Osteocyte (in vitro differentiated cells): Measurements from ENCODE around the gene GPATCH2. TPM values are rescaled to one million over a fixed set of nuclear protein-coding genes. Genes with fewer than 3 reads are reported as not detected.

ENCODE experiments used
- DNase-seq: peaks from one replicate; pipeline ENCODE4 v3.0.0; 2021; ENCODE audit warnings: mixed read lengths; ENCODE audit not compliant: unreplicated experiment; ENCODE audit errors: extremely low spot score
- H3K27ac Mint-ChIP-seq: one replicate; pipeline ENCODE4 v1.8.0; 2021; ENCODE audit warnings: mild to moderate bottlenecking, mixed read lengths; ENCODE audit not compliant: unreplicated experiment
- H3K27me3 Mint-ChIP-seq: one replicate; pipeline ENCODE4 v1.8.0; 2021; ENCODE audit warnings: mixed read lengths; ENCODE audit not compliant: unreplicated experiment
- H3K36me3 Mint-ChIP-seq: one replicate; pipeline ENCODE4 v1.8.0; 2021; ENCODE audit warnings: mixed read lengths; ENCODE audit not compliant: unreplicated experiment
- H3K4me1 Mint-ChIP-seq: one replicate; pipeline ENCODE4 v1.8.0; 2021; ENCODE audit warnings: mixed read lengths; ENCODE audit not compliant: unreplicated experiment
- H3K4me3 Mint-ChIP-seq: one replicate; pipeline ENCODE4 v1.8.0; 2021; ENCODE audit warnings: mild to moderate bottlenecking, moderate library complexity, mixed read lengths; ENCODE audit not compliant: unreplicated experiment
- H3K9me3 Mint-ChIP-seq: one replicate; pipeline ENCODE4 v1.8.0; 2021; ENCODE audit warnings: mixed read lengths; ENCODE audit not compliant: unreplicated experiment
- total RNA-seq: library from RNA; stranded (reverse); gene quantifications from 2 replicates; pipeline ENCODE4 v1.2.1, GENCODE V29; 2021
- TF ChIP-seq, protein P1 (sequence below): fragments of 200-600 bp; sonication (generic); IDR thresholded peaks from 2 replicates; pipeline ENCODE4 v1.5.0; 2021; ENCODE audit warnings: antibody characterized with exemption, mild to moderate bottlenecking, moderate library complexity

Gene GPATCH2
- total RNA-seq, 1 donor from 2014 or later, result 14.9 TPM

- H3K27ac Mint-ChIP-seq, result no peak overlapping the region
- H3K36me3 Mint-ChIP-seq, result peaks cover 24% of the 10 kb centered on the region
- DNase-seq, result no peak
- H3K4me1 Mint-ChIP-seq, result no peaks in the 10 kb centered on the region
- peaks cover 17% of the 10 kb centered on the region for H3K9me3 Mint-ChIP-seq
- H3K4me3 Mint-ChIP-seq, result no peak overlapping the region
- TF ChIP-seq, protein P1, sequence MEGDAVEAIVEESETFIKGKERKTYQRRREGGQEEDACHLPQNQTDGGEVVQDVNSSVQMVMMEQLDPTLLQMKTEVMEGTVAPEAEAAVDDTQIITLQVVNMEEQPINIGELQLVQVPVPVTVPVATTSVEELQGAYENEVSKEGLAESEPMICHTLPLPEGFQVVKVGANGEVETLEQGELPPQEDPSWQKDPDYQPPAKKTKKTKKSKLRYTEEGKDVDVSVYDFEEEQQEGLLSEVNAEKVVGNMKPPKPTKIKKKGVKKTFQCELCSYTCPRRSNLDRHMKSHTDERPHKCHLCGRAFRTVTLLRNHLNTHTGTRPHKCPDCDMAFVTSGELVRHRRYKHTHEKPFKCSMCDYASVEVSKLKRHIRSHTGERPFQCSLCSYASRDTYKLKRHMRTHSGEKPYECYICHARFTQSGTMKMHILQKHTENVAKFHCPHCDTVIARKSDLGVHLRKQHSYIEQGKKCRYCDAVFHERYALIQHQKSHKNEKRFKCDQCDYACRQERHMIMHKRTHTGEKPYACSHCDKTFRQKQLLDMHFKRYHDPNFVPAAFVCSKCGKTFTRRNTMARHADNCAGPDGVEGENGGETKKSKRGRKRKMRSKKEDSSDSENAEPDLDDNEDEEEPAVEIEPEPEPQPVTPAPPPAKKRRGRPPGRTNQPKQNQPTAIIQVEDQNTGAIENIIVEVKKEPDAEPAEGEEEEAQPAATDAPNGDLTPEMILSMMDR, result no peak
- no peaks in the 10 kb centered on the region for H3K27me3 Mint-ChIP-seq
Measured at GRCh38 chr1:217482356-217483102, 148.4 kb downstream of the GPATCH2 start.

GRCh38 chr1:217478450-217478849 is 152.4 kb downstream of the GPATCH2 start:
- Mint-ChIP-seq H3K36me3 (peaks cover 26% of the 10 kb centered on the region), H3K4me1 (no peaks in the 10 kb centered on the region)

DNA sequence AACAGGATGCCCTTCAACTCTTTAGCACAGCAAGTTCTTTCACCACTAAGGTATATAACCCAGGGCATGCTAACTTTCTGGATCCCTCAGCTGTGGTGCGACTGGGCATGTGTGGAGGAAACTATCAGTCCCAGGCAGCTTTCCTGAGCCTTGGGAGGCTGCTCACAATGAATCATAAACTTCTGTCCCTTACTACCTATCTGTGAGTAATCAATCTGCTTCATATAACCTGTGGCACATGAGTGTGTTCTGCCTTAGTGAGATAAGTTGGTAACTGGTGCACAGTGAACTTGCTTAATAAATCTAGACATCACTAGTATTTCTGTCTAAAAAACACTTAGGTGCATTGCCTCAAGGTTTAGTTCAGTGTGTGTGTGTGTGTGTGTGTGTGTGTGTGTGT is 158.0 kb downstream of the GPATCH2 start:
- no peaks in the 10 kb centered on the region for H3K27me3 Mint-ChIP-seq
- H3K9me3 Mint-ChIP-seq, result no peaks in the 10 kb centered on the region
- H3K4me1 Mint-ChIP-seq, result no peaks in the 10 kb centered on the region
- H3K36me3 Mint-ChIP-seq, result peaks cover 5% of the 10 kb centered on the region
- no peak for DNase-seq
- TF ChIP-seq, protein P1, result no peak
- H3K4me3 Mint-ChIP-seq, result no peak overlapping the region
- H3K27ac Mint-ChIP-seq, result no peak overlapping the region

More at GRCh38 chr1:217478450-217478849, 152.4 kb downstream of the GPATCH2 start:
- Mint-ChIP-seq H3K27me3 (no peaks in the 10 kb centered on the region), H3K9me3 (peaks cover 17% of the 10 kb centered on the region), H3K4me3 (no peak overlapping the region), H3K27ac (no peak overlapping the region)
- TF ChIP-seq, protein P1, result no peak
- no peak for DNase-seq

GRCh38 chr1:217471403-217471802 is 159.5 kb downstream of the GPATCH2 start:
- H3K27ac Mint-ChIP-seq, result no peak overlapping the region
- TF ChIP-seq, protein P1, result no peak
- no peaks in the 10 kb centered on the region for H3K4me1 Mint-ChIP-seq
- no peaks in the 10 kb centered on the region for H3K9me3 Mint-ChIP-seq
- H3K36me3 Mint-ChIP-seq, result peaks cover 5% of the 10 kb centered on the region
- no peak for DNase-seq
- no peaks in the 10 kb centered on the region for H3K27me3 Mint-ChIP-seq
- no peak overlapping the region for H3K4me3 Mint-ChIP-seq

DNA sequence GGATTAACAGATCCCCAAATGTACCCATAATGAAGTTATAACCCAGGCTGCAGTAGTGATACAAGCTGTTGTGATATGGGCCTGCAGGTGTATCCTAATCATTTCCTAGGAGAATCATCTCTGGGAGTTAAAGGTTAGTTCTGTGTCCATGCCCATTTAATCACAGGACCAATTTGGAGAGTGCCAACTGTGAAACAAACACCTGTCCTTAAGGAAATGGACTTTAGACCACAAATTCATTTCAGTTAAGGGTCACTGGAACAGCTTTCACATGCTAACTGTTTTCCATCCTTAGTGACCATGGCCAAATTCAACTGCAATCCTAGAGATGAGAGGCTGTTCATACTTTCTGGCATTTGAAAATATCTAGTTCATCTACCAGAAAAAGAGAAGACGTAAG is 160.9 kb downstream of the GPATCH2 start:
- Mint-ChIP-seq H3K27ac (no peak overlapping the region), H3K4me3 (no peak overlapping the region)
- DNase-seq, result no peak

More for the DNA sequence above, 160.9 kb downstream of the GPATCH2 start:
- Mint-ChIP-seq H3K36me3 (peaks cover 5% of the 10 kb centered on the region), H3K4me1 (no peaks in the 10 kb centered on the region), H3K27me3 (no peaks in the 10 kb centered on the region), H3K9me3 (peaks cover under 1% of the 10 kb centered on the region)
- TF ChIP-seq, protein P1, result no peak
